ENCODE results near the gene ITPR1. TPM values are rescaled to one million over a fixed set of nuclear protein-coding genes. Genes with fewer than 3 reads are reported as not detected.

ITPR1 gene
- total and polyA plus RNA-seq, 10 of the 15 experiments (the other 5 are each of a cell fraction or from before 2014, with no cell fraction given) = 12.2 to 239 (median 28.4) TPM

GRCh38 chr3:4497843-4498324 is 4.7 kb downstream of the ITPR1 start (continued):
- TF ChIP-seq ZNF217 (IDR thresholded peaks at IDR 0.05) = no peak
- no peak for TF ChIP-seq POLR2AphosphoS5 (IDR thresholded peaks at IDR 0.05; ENCODE audit: low read length)
- no peak for TF ChIP-seq MTA3 (IDR thresholded peaks at IDR 0.05; ENCODE audit: borderline replicate concordance, low read length)
- TF ChIP-seq STAT3 (IDR thresholded peaks at IDR 0.05; ENCODE audit: low read depth, low read length) = no peak
- TF ChIP-seq MEF2A (IDR thresholded peaks at IDR 0.05; ENCODE audit: insufficient read depth, low read depth, low read length) = no peak

GRCh38 chr3:4498446-4498845 is 5.3 kb downstream of the ITPR1 start:
- no peaks in the 10 kb centered on the region for H3K27me3 ChIP-seq (replicated peaks in 1 of 2; ENCODE audit: control insufficient read depth in 2 of 2, insufficient read depth in 2 of 2, low read length in 1 of 2)
- RAD21 ChIA-PET (ENCODE audit: unreplicated experiment) = no interaction called here
- POLR2A ChIA-PET = no interaction called here
- no peak overlapping the region for H3K27ac ChIP-seq (ENCODE audit: control insufficient read depth, insufficient read depth)
- CTCF ChIA-PET = no interaction called here
- in situ Hi-C loops (cut with MboI) (no loop called here), intact Hi-C loops (cut with micrococcal nuclease; ENCODE audit: unreplicated experiment) (no loop called here)
- ATAC-seq (no peak), DNase-seq (ENCODE audit: low read depth, low spot score) (no peak), FAIRE-seq (no peak)
- H3K9ac ChIP-seq (ENCODE audit: control insufficient read depth, insufficient read depth, low read length) = no peak overlapping the region
- H3K36me3 ChIP-seq (ENCODE audit: control insufficient read depth in 2 of 2, insufficient read depth in 2 of 2, low read length in 1 of 2) = peaks cover 3 to 5% of the 10 kb centered on the region in 2 experiments
- H3K4me1 ChIP-seq (ENCODE audit: control insufficient read depth, insufficient read depth, low read length) = peaks cover 21% of the 10 kb centered on the region
- no peaks in the 10 kb centered on the region for H3K9me3 ChIP-seq (replicated peaks; ENCODE audit: control insufficient read depth, insufficient read depth, low read length)
- WGBS (ENCODE audit: insufficient coverage, insufficient replicate concordance, low lambda C conversion rate, missing lambda C conversion rate) = 87% methylated on average over 5 of the region's 5 CpGs
- SMC1A ChIA-PET (ENCODE audit: uncharacterized antibody, unreplicated experiment) = no interaction called here
- H3K4me2 ChIP-seq (ENCODE audit: control insufficient read depth, insufficient read depth) = no peak overlapping the region
- BruUV-seq (replicated peaks) = no TSS peak
- no peak overlapping the region for H3K4me3 ChIP-seq
- H2AFZ ChIP-seq (ENCODE audit: control insufficient read depth, low read depth, low read length) = no peak overlapping the region
- H4K20me1 ChIP-seq (ENCODE audit: control insufficient read depth, insufficient read depth) = no peaks in the 10 kb centered on the region
- H3K79me2 ChIP-seq (ENCODE audit: control insufficient read depth, insufficient read depth, low read length) = peaks cover 26% of the 10 kb centered on the region
- TF ChIP-seq SP1 (IDR thresholded peaks at IDR 0.05; ENCODE audit: low read depth, low read length) (no peak), POLR2AphosphoS2 (IDR thresholded peaks at IDR 0.05; ENCODE audit: low read depth, low read length) (no peak), GABPA (IDR thresholded peaks at IDR 0.05; ENCODE audit: low read depth) (no peak), CHD4 (IDR thresholded peaks at IDR 0.05) (no peak), RUNX3 (IDR thresholded peaks at IDR 0.05; ENCODE audit: low read length) (no peak), ZBTB33 (IDR thresholded peaks at IDR 0.05) (no peak), SUZ12 (IDR thresholded peaks at IDR 0.05; ENCODE audit: unreplicated experiment) (no peak), IKZF2 (IDR thresholded peaks at IDR 0.05) (no peak), POU2F2 (IDR thresholded peaks at IDR 0.05; ENCODE audit: borderline replicate concordance, low read depth, low read length) (no peak)

Measured in GM12878 (cell line).